Thoracic aorta (tissue), 2 donors: ENCODE measurements around the gene RASA3. TPM values are rescaled to one million over a fixed set of nuclear protein-coding genes. Genes with fewer than 3 reads are reported as not detected.

ENCODE experiments used
- ATAC-seq: fragments of 150-250 bp; one replicate; pipeline ENCODE4 v1.8.0; 2017; ENCODE audit warnings: low read depth; ENCODE audit not compliant: insufficient number of reproducible peaks, low FRiP score
- DNase-seq: peaks from one replicate; pipeline ENCODE4 v3.0.0-alpha.2; 2020; ENCODE audit warnings: low spot score
- H3K27ac ChIP-seq, 2 donors: fragments of 200-600 bp; sonication (generic); 1 replicate in 1 of 2; 2 replicates in 1 of 2; pipeline ENCODE4 v1.5.1; 2016; ENCODE audit warnings: mild to moderate bottlenecking in 2 of 2, moderate library complexity in 2 of 2
- H3K27me3 ChIP-seq: fragments of 200-600 bp; sonication (generic); replicated peaks from 2 replicates; pipeline ENCODE4 v1.6.0; 2016; ENCODE audit warnings: mild to moderate bottlenecking; ENCODE audit not compliant: insufficient read depth
- H3K36me3 ChIP-seq: fragments of 200-600 bp; sonication (generic); one replicate; pipeline ENCODE4 v1.5.1; 2016
- H3K4me1 ChIP-seq, 2 donors: fragments of 200-600 bp; sonication (generic); 1 replicate in 1 of 2; 2 replicates in 1 of 2; pipeline versions ENCODE4 v1.5.1 to v1.6.0; 2016; ENCODE audit warnings: low read depth in 2 of 2, mild to moderate bottlenecking in 1 of 2; ENCODE audit not compliant: control insufficient read depth in 1 of 2
- H3K4me3 ChIP-seq: fragments of 200-600 bp; sonication (generic); 2 replicates; pipeline ENCODE4 v1.5.1; 2016; ENCODE audit warnings: mild to moderate bottlenecking
- H3K9me3 ChIP-seq: fragments of 200-600 bp; sonication (generic); 2 replicates; pipeline ENCODE4 v1.5.1; 2016
- CTCF ChIP-seq: fragments of 200-600 bp; sonication (generic); IDR thresholded peaks from one replicate; pipeline ENCODE4 v1.5.1; 2019; ENCODE audit warnings: antibody characterized with exemption
- total RNA-seq, 2 donors: library from RNA; depleted of rRNA; stranded (reverse); fragments of >200 nt; gene quantifications; one replicate each; pipeline versions ENCODE4 v1.1.0 to v1.2.3, GENCODE V29; 2016

Gene RASA3
- total RNA-seq, 2 donors from 2014 or later = 38.9 to 48.6 TPM

- Histone ChIP-seq H3K9me3 (no peaks in the 10 kb centered on the region), H3K4me3 (no peak overlapping the region), H3K27ac (no peak overlapping the region), H3K36me3 (no peaks in the 10 kb centered on the region), H3K27me3 (no peaks in the 10 kb centered on the region), H3K4me1 (no peaks in the 10 kb centered on the region)
- ATAC-seq (no peak), DNase-seq (no peak)
- TF ChIP-seq CTCF = no peak
These were observed 168.0 kb downstream of the RASA3 start for GRCh38 chr13:113964251-113964995.

- H3K9me3 ChIP-seq = no peaks in the 10 kb centered on the region
These were observed 169.0 kb downstream of the RASA3 start for GRCh38 chr13:113963376-113963775.

GRCh38 chr13:113962975-113963374 lies 169.4 kb downstream of the RASA3 start:
- no peak overlapping the region for H3K27ac ChIP-seq
- H3K4me3 ChIP-seq = no peak overlapping the region
- DNase-seq (no peak), ATAC-seq (no peak)
- no peaks in the 10 kb centered on the region for H3K36me3 ChIP-seq
- TF ChIP-seq CTCF = no peak
- no peaks in the 10 kb centered on the region for H3K27me3 ChIP-seq
- H3K4me1 ChIP-seq = no peaks in the 10 kb centered on the region
- H3K9me3 ChIP-seq = no peaks in the 10 kb centered on the region

More at GRCh38 chr13:113963376-113963775, 169.0 kb downstream of the RASA3 start:
- ATAC-seq (no peak), DNase-seq (no peak)
- TF ChIP-seq CTCF = no peak
- Histone ChIP-seq H3K4me3 (no peak overlapping the region), H3K27ac (no peak overlapping the region), H3K36me3 (no peaks in the 10 kb centered on the region), H3K4me1 (no peaks in the 10 kb centered on the region), H3K27me3 (no peaks in the 10 kb centered on the region)

- no peaks in the 10 kb centered on the region for H3K4me1 ChIP-seq
- no peak overlapping the region for H3K27ac ChIP-seq
- H3K36me3 ChIP-seq = no peaks in the 10 kb centered on the region
- DNase-seq (no peak), ATAC-seq (no peak)
- H3K27me3 ChIP-seq = no peaks in the 10 kb centered on the region
- no peak for TF ChIP-seq CTCF
- no peaks in the 10 kb centered on the region for H3K9me3 ChIP-seq
- no peak overlapping the region for H3K4me3 ChIP-seq
These were observed 170.0 kb downstream of the RASA3 start for GRCh38 chr13:113962386-113962785.

GRCh38 chr13:113960276-113960948 lies 172.0 kb downstream of the RASA3 start:
- TF ChIP-seq CTCF = no peak
- H3K4me1 ChIP-seq = no peaks in the 10 kb centered on the region
- no peak overlapping the region for H3K4me3 ChIP-seq
- H3K27ac ChIP-seq = no peak overlapping the region
- DNase-seq = no peak
- no peaks in the 10 kb centered on the region for H3K27me3 ChIP-seq
- ATAC-seq = no peak
- no peaks in the 10 kb centered on the region for H3K9me3 ChIP-seq
- H3K36me3 ChIP-seq = no peaks in the 10 kb centered on the region
